K562 (cell line): ENCODE measurements around the gene RBM44. TPM values are rescaled to one million over a fixed set of nuclear protein-coding genes. Genes with fewer than 3 reads are reported as not detected.

ENCODE experiments used
- KLF1 ChIP-seq: fragments of 450-650 bp; IDR thresholded peaks from 2 replicates; pipeline ENCODE4 v1.6.1; 2016; ENCODE audit warnings: missing genetic modification characterization, missing compliant biosample characterization
- NRF1 ChIP-seq, 2 experiments: fragments of 450-650 bp; IDR thresholded peaks in 1 of 2; conservative IDR thresholded peaks in 1 of 2; 2 replicates each; pipeline ENCODE4 v1.6.1; 2014; ENCODE audit warnings: mild to moderate bottlenecking in 2 of 2
- ZFPM2 ChIP-seq: fragments of 250-450 bp; sonication (Bioruptor Pico); IDR thresholded peaks from 2 replicates; pipeline ENCODE4 v1.5.1; 2022; ENCODE audit warnings: mild to moderate bottlenecking
- ZNF263 ChIP-seq: sonication (generic); formaldehyde crosslinking; IDR thresholded peaks from 2 replicates; pipeline ENCODE4 v1.8.0; 2022; ENCODE audit warnings: mild to moderate bottlenecking, missing genetic modification reagents, borderline replicate concordance
- ZNF282 ChIP-seq: sonication (generic); formaldehyde crosslinking; IDR thresholded peaks from 2 replicates; pipeline ENCODE4 v1.8.1; 2023; ENCODE audit warnings: missing genetic modification reagents
- ZNF347 ChIP-seq: fragments of 450-650 bp; formaldehyde crosslinking; IDR thresholded peaks from 2 replicates; pipeline ENCODE4 v1.4.0; 2020; ENCODE audit warnings: low read depth, mild to moderate bottlenecking, moderate library complexity
- polyA plus RNA-seq, 8 experiments: library from polyadenylated mRNA; depleted of rRNA in 4 of 8; stranded (reverse) in 5 of 8; unstranded in 3 of 8; fragments of >200 nt; fragmentation: Nextera tagmentation in 2 of 8; fragmentation: Illumina TruSeq in 1 of 8; extraction: Ambion mirVana in 2 of 8; extraction: Trizol in 1 of 8; gene quantifications; 2 replicates each; pipeline versions ENCODE4 v1.2.1 to v1.2.3, GENCODE V29; 2011 to 2014; ENCODE audit warnings: inconsistent platforms in 1 of 8, missing spikeins in 1 of 8
- total RNA-seq, 7 experiments: library from RNA; depleted of rRNA in 6 of 7; stranded (reverse); fragments of >200 nt in 6 of 7; fragmentation: Illumina TruSeq in 2 of 7; extraction: Trizol in 2 of 7; gene quantifications; 2 replicates each; pipeline versions ENCODE4 v1.2.1 to v1.2.3, GENCODE V29; 2011 to 2021; ENCODE audit warnings: low replicate concordance in 1 of 7
- TF ChIP-seq, protein P1 (sequence below): fragments of 200-800 bp; sonication (Bioruptor generic); IDR thresholded peaks from 2 replicates; pipeline ENCODE4 v1.6.1; 2016; ENCODE audit warnings: missing genetic modification characterization, missing compliant biosample characterization

Gene RBM44
- total and polyA plus RNA-seq, 9 of the 15 experiments (the other 6 are each of a cell fraction or from before 2014, with no cell fraction given): 0.04 to 0.25 (median 0.13) TPM

DNA sequence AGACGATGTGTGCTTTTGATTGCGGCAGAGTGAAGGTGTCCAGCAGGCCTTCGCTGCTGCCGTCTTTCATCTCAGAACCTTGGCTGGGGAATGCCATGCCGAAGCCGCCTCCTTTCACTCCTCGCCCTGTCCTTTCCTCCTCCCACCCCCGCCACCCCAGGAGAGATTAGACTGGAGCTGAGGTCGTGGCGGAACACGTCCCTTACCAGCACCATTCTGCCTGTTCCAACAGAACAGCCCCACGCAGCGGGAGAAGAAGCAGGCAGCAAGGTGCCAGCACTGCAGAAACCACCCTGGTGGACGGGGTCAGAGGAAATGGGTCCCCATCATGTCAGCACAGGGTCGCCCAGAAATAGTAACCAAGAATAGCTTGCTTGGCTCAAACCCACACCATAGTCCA, 24.8 kb upstream of the RBM44 start (continued):
- TF ChIP-seq, protein P1, sequence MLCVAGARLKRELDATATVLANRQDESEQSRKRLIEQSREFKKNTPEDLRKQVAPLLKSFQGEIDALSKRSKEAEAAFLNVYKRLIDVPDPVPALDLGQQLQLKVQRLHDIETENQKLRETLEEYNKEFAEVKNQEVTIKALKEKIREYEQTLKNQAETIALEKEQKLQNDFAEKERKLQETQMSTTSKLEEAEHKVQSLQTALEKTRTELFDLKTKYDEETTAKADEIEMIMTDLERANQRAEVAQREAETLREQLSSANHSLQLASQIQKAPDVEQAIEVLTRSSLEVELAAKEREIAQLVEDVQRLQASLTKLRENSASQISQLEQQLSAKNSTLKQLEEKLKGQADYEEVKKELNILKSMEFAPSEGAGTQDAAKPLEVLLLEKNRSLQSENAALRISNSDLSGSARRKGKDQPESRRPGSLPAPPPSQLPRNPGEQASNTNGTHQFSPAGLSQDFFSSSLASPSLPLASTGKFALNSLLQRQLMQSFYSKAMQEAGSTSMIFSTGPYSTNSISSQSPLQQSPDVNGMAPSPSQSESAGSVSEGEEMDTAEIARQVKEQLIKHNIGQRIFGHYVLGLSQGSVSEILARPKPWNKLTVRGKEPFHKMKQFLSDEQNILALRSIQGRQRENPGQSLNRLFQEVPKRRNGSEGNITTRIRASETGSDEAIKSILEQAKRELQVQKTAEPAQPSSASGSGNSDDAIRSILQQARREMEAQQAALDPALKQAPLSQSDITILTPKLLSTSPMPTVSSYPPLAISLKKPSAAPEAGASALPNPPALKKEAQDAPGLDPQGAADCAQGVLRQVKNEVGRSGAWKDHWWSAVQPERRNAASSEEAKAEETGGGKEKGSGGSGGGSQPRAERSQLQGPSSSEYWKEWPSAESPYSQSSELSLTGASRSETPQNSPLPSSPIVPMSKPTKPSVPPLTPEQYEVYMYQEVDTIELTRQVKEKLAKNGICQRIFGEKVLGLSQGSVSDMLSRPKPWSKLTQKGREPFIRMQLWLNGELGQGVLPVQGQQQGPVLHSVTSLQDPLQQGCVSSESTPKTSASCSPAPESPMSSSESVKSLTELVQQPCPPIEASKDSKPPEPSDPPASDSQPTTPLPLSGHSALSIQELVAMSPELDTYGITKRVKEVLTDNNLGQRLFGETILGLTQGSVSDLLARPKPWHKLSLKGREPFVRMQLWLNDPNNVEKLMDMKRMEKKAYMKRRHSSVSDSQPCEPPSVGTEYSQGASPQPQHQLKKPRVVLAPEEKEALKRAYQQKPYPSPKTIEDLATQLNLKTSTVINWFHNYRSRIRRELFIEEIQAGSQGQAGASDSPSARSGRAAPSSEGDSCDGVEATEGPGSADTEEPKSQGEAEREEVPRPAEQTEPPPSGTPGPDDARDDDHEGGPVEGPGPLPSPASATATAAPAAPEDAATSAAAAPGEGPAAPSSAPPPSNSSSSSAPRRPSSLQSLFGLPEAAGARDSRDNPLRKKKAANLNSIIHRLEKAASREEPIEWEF: no peak
- no peak for TF ChIP-seq ZFPM2 (CRISPR knock-in tag)
- TF ChIP-seq KLF1 (tag): no peak
- no peak for TF ChIP-seq ZNF263 (CRISPR knock-in tag)
- no peak for TF ChIP-seq NRF1 (conservative IDR thresholded peaks at IDR 0.05 in 1 of 2, IDR thresholded peaks at IDR 0.05 in 1 of 2)
- no peak for TF ChIP-seq ZNF282 (CRISPR knock-in tag)
- TF ChIP-seq ZNF347 (CRISPR knock-in tag): no peak
